GM21528 (cell line): ENCODE results near the gene USP17L15.
"Not testable (repeated sequence)": the region's sequence is repeated elsewhere in the genome, so short reads cannot be mapped to it uniquely, and the experiment has no call there.

Source experiments
- ATAC-seq: cut with Tn5 transposase; IDR thresholded peaks from one replicate; pipeline ENCODE4 v1.9.1; 2021; ENCODE audit warnings: mild to moderate bottlenecking, moderate library complexity; ENCODE audit not compliant: unreplicated experiment, low FRiP score

USP17L15 gene

GRCh38 chr4:9234085-9234484 is at the start of gene USP17L15:
Gene USP17L15 (plus strand): TSS chr4:9234385. CDS start chr4:9234385, 0 bp downstream.
- not testable (repeated sequence) for ATAC-seq

GRCh38 chr4:9210357-9210756 is 23.8 kb upstream of the USP17L15 start, which contains the start of gene USP17L10:
Gene USP17L10 (plus strand): TSS chr4:9210657. CDS start chr4:9210657, 0 bp downstream.
- ATAC-seq = not testable (repeated sequence)

- ATAC-seq = not testable (repeated sequence)
Measured at GRCh38 chr4:9214701-9215100, 19.5 kb upstream of the USP17L15 start.

- not testable (repeated sequence) for ATAC-seq
Measured at GRCh38 chr4:9215105-9215504, 19.1 kb upstream of the USP17L15 start, which contains the start of gene USP17L11. Gene USP17L11 (plus strand): TSS chr4:9215405. CDS start chr4:9215405, 0 bp downstream.

GRCh38 chr4:9219852-9220251 is 14.3 kb upstream of the USP17L15 start, which contains the start of gene USP17L12:
Gene USP17L12 (plus strand): TSS chr4:9220152. CDS start chr4:9220152, 0 bp downstream.
- not testable (repeated sequence) for ATAC-seq

GRCh38 chr4:9224596-9224995 is 9.6 kb upstream of the USP17L15 start, which contains the start of gene USP17L13:
Gene USP17L13 (plus strand): TSS chr4:9224896. CDS start chr4:9224896, 0 bp downstream.
- not testable (repeated sequence) for ATAC-seq

GRCh38 chr4:9230249-9230648 is 3.9 kb upstream of the USP17L15 start:
- not testable (repeated sequence) for ATAC-seq

GRCh38 chr4:9238461-9238860 is 4.3 kb downstream of the USP17L15 start:
- ATAC-seq = not testable (repeated sequence)

- not testable (repeated sequence) for ATAC-seq
Measured at GRCh38 chr4:9243579-9243978, 9.4 kb downstream of the USP17L15 start, which contains the start of gene USP17L17. Gene USP17L17 (plus strand): TSS chr4:9243879. CDS start chr4:9243879, 0 bp downstream.

GRCh38 chr4:9247953-9248680 is 13.9 kb downstream of the USP17L15 start, which contains the start of gene USP17L18:
Gene USP17L18 (plus strand): TSS chr4:9248630. CDS start chr4:9248630, 0 bp downstream.
- ATAC-seq = not testable (repeated sequence)

GRCh38 chr4:9253078-9253477 is 18.9 kb downstream of the USP17L15 start, which contains the start of gene USP17L19:
Gene USP17L19 (plus strand): TSS chr4:9253378. CDS start chr4:9253378, 0 bp downstream.
- not testable (repeated sequence) for ATAC-seq

GRCh38 chr4:9257824-9258223 is 23.6 kb downstream of the USP17L15 start, which contains the start of gene USP17L20:
Gene USP17L20 (plus strand): TSS chr4:9258124. CDS start chr4:9258124, 0 bp downstream.
- not testable (repeated sequence) for ATAC-seq

GRCh38 chr4:9262572-9262971 is 28.4 kb downstream of the USP17L15 start, which contains the start of gene USP17L21:
Gene USP17L21 (plus strand): TSS chr4:9262872. CDS start chr4:9262872, 0 bp downstream.
- ATAC-seq = not testable (repeated sequence)

GRCh38 chr4:9267319-9267718 is 33.1 kb downstream of the USP17L15 start, which contains the start of gene USP17L22:
Gene USP17L22 (plus strand): TSS chr4:9267619. CDS start chr4:9267619, 0 bp downstream.
- ATAC-seq = not testable (repeated sequence)

- not testable (repeated sequence) for ATAC-seq
Measured at GRCh38 chr4:9271719-9272118, 37.5 kb downstream of the USP17L15 start.
